ENCODE measurements around the gene CADPS2.

- TF ChIP-seq CTCF (IDR thresholded peaks at IDR 0.05) (no peak), POLR2A (IDR thresholded peaks at IDR 0.05) (no peak)
Observed at GRCh38 chr7:122702872-122703510, 183.3 kb downstream of the CADPS2 start, which contains the start of gene RNF148.

All from right lobe of liver (tissue), 4 donors.